Kasumi-1 (cell line): Measurements from ENCODE around the gene CWC27.

ENCODE experiments used
- DNase-seq, 2 experiments: peaks; one replicate each; lab custom pipeline; 2025; lab: John Stamatoyannopoulos, UW

Gene CWC27

GRCh38 chr5:64979531-64979930 is 210.8 kb downstream of the CWC27 start:
- DNase-seq: no peak

- DNase-seq: no peak
These were observed 211.4 kb downstream of the CWC27 start for GRCh38 chr5:64980176-64980575.

- no peak for DNase-seq
These were observed 219.0 kb downstream of the CWC27 start for GRCh38 chr5:64987768-64988167.

- no peak for DNase-seq
These were observed 240.5 kb downstream of the CWC27 start for GRCh38 chr5:65009207-65009606.

- no peak for DNase-seq
These were observed 242.1 kb downstream of the CWC27 start for GRCh38 chr5:65010841-65011240.

GRCh38 chr5:65012301-65012892 is 243.7 kb downstream of the CWC27 start:
- DNase-seq: no peak

GRCh38 chr5:65013166-65013565 is 244.4 kb downstream of the CWC27 start:
- DNase-seq: no peak

GRCh38 chr5:65014769-65015168 is 246.0 kb downstream of the CWC27 start:
- DNase-seq: no peak

- DNase-seq: no peak
These were observed 247.0 kb downstream of the CWC27 start for GRCh38 chr5:65015767-65016166.

GRCh38 chr5:65017636-65018035 is 248.9 kb downstream of the CWC27 start:
- DNase-seq: no peak

- no peak for DNase-seq
These were observed 250.0 kb downstream of the CWC27 start for GRCh38 chr5:65018763-65019162.

GRCh38 chr5:65020492-65020891 is 251.8 kb downstream of the CWC27 start:
- no peak for DNase-seq

GRCh38 chr5:65021527-65022226 is 252.9 kb downstream of the CWC27 start:
- DNase-seq: no peak

- DNase-seq: no peak
These were observed 254.2 kb downstream of the CWC27 start for GRCh38 chr5:65022932-65023331.

- DNase-seq: no peak
These were observed 256.0 kb downstream of the CWC27 start for GRCh38 chr5:65024681-65025080.

- DNase-seq: no peak
These were observed 258.3 kb downstream of the CWC27 start for GRCh38 chr5:65026816-65027548.

GRCh38 chr5:65029178-65029577 is 260.4 kb downstream of the CWC27 start:
- DNase-seq: no peak

- DNase-seq: no peak
These were observed 261.3 kb downstream of the CWC27 start for GRCh38 chr5:65030056-65030455.

GRCh38 chr5:65032250-65032649 is 263.5 kb downstream of the CWC27 start:
- no peak for DNase-seq

- DNase-seq: no peak
These were observed 265.5 kb downstream of the CWC27 start for GRCh38 chr5:65034029-65034812.

GRCh38 chr5:65034813-65035209 is 266.1 kb downstream of the CWC27 start:
- no peak for DNase-seq
